T-helper 22 cell (primary cell): ENCODE data around the gene ETDA.
A peak's percentile ranks its signal among the peaks of the same experiment; 100 is the strongest.
"Not testable (repeated sequence)": the region's sequence is repeated elsewhere in the genome, so short reads cannot be mapped to it uniquely, and the experiment has no call there.

Source experiments
- DNase-seq: peaks from one replicate; pipeline ENCODE4 v3.0.0-alpha.2; 2020; ENCODE audit warnings: low read depth

Gene ETDA

GRCh38 chrX:135252011-135252518, at the start of gene ETDA:
Gene ETDA, plus strand, starts transcription at chrX:135252061. Its CDS starts 1,216 bp downstream, at chrX:135253277.
- DNase-seq = not testable (repeated sequence)

- DNase-seq = not testable (repeated sequence)
Measured at GRCh38 chrX:135206427-135206826, 45.4 kb upstream of the ETDA start.

GRCh38 chrX:135213200-135213844, 38.5 kb upstream of the ETDA start:
- DNase-seq = no peak

- not testable (repeated sequence) for DNase-seq
Measured at GRCh38 chrX:135245989-135246388, 5.9 kb upstream of the ETDA start.

- DNase-seq = not testable (repeated sequence)
Measured at GRCh38 chrX:135256087-135256684, 4.3 kb downstream of the ETDA start.

GRCh38 chrX:135256923-135257322, 5.1 kb downstream of the ETDA start:
- DNase-seq = no peak

GRCh38 chrX:135257469-135257868, 5.6 kb downstream of the ETDA start:
- DNase-seq = no peak

GRCh38 chrX:135260976-135261375, 9.1 kb downstream of the ETDA start:
- DNase-seq = not testable (repeated sequence)

- not testable (repeated sequence) for DNase-seq
Measured at GRCh38 chrX:135263376-135263775, 11.5 kb downstream of the ETDA start.

GRCh38 chrX:135264206-135264605, 12.3 kb downstream of the ETDA start:
- no peak for DNase-seq

GRCh38 chrX:135273162-135273561, 21.3 kb downstream of the ETDA start:
- no peak for DNase-seq

GRCh38 chrX:135275973-135276372, 24.1 kb downstream of the ETDA start:
- no peak for DNase-seq

GRCh38 chrX:135287266-135287823, 35.5 kb downstream of the ETDA start:
- no peak for DNase-seq

- peak; percentile 22 for DNase-seq
Measured at GRCh38 chrX:135295238-135295943, 43.5 kb downstream of the ETDA start.

- DNase-seq = no peak
Measured at GRCh38 chrX:135295944-135296305, 44.1 kb downstream of the ETDA start.

GRCh38 chrX:135302269-135302873, 50.5 kb downstream of the ETDA start:
- no peak for DNase-seq
